Duodenal mucosa (tissue), 2 donors: ENCODE data around the gene RBM4.

Source experiments
- H3K27ac ChIP-seq: one replicate; pipeline ENCODE4 v1.7.0; 2013; ENCODE audit warnings: low read depth, low read length
- H3K27me3 ChIP-seq, 2 donors: one replicate each; pipeline ENCODE4 v1.7.0; 2013; ENCODE audit warnings: low read length in 2 of 2, control low read depth in 1 of 2; ENCODE audit not compliant: insufficient read depth in 2 of 2, control insufficient read depth in 1 of 2
- H3K36me3 ChIP-seq, 2 donors: one replicate each; pipeline ENCODE4 v1.7.0; 2013; ENCODE audit warnings: low read length in 2 of 2, control low read depth in 1 of 2; ENCODE audit not compliant: insufficient read depth in 2 of 2, control insufficient read depth in 1 of 2
- H3K4me1 ChIP-seq, 2 donors: one replicate each; pipeline ENCODE4 v1.7.0; 2013; ENCODE audit warnings: low read length in 2 of 2, control low read depth in 1 of 2; ENCODE audit not compliant: insufficient read depth in 2 of 2, control insufficient read depth in 1 of 2
- H3K4me3 ChIP-seq, 2 donors: one replicate each; pipeline ENCODE4 v1.7.0; 2013; ENCODE audit warnings: low read length in 2 of 2, low read depth in 1 of 2
- H3K9ac ChIP-seq, 2 donors: one replicate each; pipeline ENCODE4 v1.7.0; 2013; ENCODE audit warnings: low read length in 2 of 2, low read depth in 1 of 2
- H3K9me3 ChIP-seq, 2 donors: one replicate each; pipeline ENCODE4 v1.7.0; 2013; ENCODE audit warnings: low read length in 2 of 2, control low read depth in 1 of 2; ENCODE audit not compliant: control insufficient read depth in 1 of 2

RBM4 gene

GRCh38 chr11:66676931-66677598 lies 38.6 kb downstream of the RBM4 start:
- Histone ChIP-seq H3K9ac (peak overlapping the region; percentile 85 to 90), H3K9me3 (no peaks in the 10 kb centered on the region), H3K36me3 (no peaks in the 10 kb centered on the region), H3K4me1 (peaks cover 19 to 30% of the 10 kb centered on the region in 2 donors), H3K27me3 (no peaks in the 10 kb centered on the region), H3K27ac (peak overlapping the region; percentile 96), H3K4me3 (peak overlapping the region; percentile 84 to 95)

- no peaks in the 10 kb centered on the region for H3K9me3 ChIP-seq
- H3K4me1 ChIP-seq: peaks cover 19 to 30% of the 10 kb centered on the region in 2 donors
- H3K27me3 ChIP-seq: no peaks in the 10 kb centered on the region
- H3K36me3 ChIP-seq: no peaks in the 10 kb centered on the region
- peak within 1 kb of the TSS; percentile 84 to 95 for H3K4me3 ChIP-seq
- peak within 1 kb of the TSS; percentile 85 to 90 for H3K9ac ChIP-seq
- peak within 1 kb of the TSS; percentile 96 for H3K27ac ChIP-seq
These were observed 39.3 kb downstream of the RBM4 start, which contains the start of gene RBM4B for GRCh38 chr11:66677599-66678375. RBM4B (minus strand) TSS chr11:66677887; CDS start chr11:66677079, 808 bp downstream.

GRCh38 chr11:66680966-66681645 lies 42.6 kb downstream of the RBM4 start:
- Histone ChIP-seq H3K9me3 (no peaks in the 10 kb centered on the region), H3K27me3 (no peaks in the 10 kb centered on the region), H3K27ac (no peak overlapping the region), H3K4me1 (peaks cover 6 to 15% of the 10 kb centered on the region in 2 donors), H3K36me3 (no peaks in the 10 kb centered on the region), H3K9ac (no peak overlapping the region), H3K4me3 (no peak overlapping the region)

GRCh38 chr11:66683877-66684276 lies 45.4 kb downstream of the RBM4 start:
- no peak overlapping the region for H3K9ac ChIP-seq
- no peaks in the 10 kb centered on the region for H3K27me3 ChIP-seq
- H3K36me3 ChIP-seq: no peaks in the 10 kb centered on the region
- H3K27ac ChIP-seq: no peak overlapping the region
- no peaks in the 10 kb centered on the region for H3K4me1 ChIP-seq
- no peaks in the 10 kb centered on the region for H3K9me3 ChIP-seq
- no peak overlapping the region for H3K4me3 ChIP-seq

GRCh38 chr11:66684635-66685034 lies 46.1 kb downstream of the RBM4 start:
- H3K27me3 ChIP-seq: no peaks in the 10 kb centered on the region
- no peak overlapping the region for H3K27ac ChIP-seq
- H3K36me3 ChIP-seq: no peaks in the 10 kb centered on the region
- H3K9me3 ChIP-seq: no peaks in the 10 kb centered on the region
- H3K9ac ChIP-seq: no peak overlapping the region
- H3K4me3 ChIP-seq: no peak overlapping the region
- no peaks in the 10 kb centered on the region for H3K4me1 ChIP-seq

DNA sequence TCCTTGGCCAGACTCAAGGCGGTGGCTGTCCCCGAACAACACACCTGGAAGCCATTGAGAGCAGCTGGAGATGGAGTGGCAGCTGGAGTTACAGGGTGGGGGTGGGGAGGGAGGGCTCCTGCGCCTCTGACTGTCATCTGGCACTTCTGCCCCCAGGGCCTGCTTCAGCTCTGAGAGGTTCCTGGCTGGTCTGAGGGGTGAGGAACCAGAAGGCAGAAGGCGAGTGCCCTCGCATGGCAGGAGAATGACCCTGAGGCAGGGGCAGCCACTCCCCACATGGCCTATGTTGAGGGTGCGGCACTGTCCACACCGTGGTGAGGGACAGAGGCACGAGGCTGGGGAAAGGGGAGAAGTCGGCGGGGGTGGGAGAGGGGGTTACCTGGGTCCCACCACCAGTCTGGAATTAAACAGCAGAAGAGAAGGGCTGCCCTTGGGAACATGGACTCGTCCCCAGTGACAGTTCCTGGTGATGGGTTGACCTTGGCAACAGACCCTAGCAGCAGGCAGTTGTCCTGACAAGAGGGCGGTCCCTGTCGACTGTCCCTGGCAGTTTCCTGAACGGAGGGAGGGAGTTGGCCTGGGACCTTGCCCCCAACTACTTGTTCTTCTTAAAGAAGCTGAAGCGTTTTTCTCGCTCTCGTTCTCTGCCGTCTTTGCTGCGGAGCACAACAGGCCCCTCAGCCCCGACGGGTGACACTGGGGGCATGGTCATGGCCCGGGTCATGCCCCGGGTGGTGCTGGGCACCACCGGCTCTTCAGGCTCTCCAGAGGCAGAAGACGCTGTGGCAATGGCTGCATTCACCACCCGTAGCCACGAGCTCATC lies 47.0 kb downstream of the RBM4 start:
- no peaks in the 10 kb centered on the region for H3K9me3 ChIP-seq
- no peak overlapping the region for H3K9ac ChIP-seq
- H3K4me3 ChIP-seq: no peak overlapping the region
- H3K27me3 ChIP-seq: no peaks in the 10 kb centered on the region
- H3K36me3 ChIP-seq: no peaks in the 10 kb centered on the region
- H3K27ac ChIP-seq: no peak overlapping the region
- no peaks in the 10 kb centered on the region for H3K4me1 ChIP-seq

DNA sequence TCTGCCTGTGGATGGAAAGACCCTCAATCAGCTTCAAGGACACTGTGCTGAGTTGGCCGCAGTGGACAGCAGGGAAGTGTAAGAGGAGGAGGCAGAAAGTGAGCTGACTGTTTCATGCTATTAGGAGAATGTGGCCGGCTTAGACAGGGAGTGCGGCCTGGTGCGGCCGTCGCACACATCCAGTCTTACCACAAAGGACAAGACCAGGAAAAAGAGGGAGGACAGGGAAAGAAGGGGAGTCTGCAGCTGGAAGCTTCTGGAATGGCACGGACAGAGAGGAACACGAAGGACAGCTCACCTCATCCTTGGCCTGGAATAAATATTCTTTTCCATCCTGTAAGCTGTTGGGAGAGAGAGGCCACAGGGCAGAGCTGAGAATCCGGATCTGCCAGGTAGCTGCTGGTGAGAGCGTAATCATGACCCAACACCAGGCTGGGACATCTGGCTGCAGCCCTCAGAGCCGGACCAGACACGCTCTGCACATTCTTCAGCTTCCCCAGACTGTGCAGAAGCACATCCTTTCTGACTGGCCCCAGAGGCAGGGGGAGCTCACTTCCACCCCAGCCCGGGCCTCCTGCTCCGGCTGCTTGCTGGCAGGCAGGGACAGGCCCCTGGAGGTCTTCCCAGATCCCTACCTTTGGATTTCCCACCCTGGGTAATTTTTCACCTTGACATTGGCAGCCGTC lies 47.7 kb downstream of the RBM4 start:
- Histone ChIP-seq H3K36me3 (no peaks in the 10 kb centered on the region), H3K9me3 (no peaks in the 10 kb centered on the region)

DNA sequence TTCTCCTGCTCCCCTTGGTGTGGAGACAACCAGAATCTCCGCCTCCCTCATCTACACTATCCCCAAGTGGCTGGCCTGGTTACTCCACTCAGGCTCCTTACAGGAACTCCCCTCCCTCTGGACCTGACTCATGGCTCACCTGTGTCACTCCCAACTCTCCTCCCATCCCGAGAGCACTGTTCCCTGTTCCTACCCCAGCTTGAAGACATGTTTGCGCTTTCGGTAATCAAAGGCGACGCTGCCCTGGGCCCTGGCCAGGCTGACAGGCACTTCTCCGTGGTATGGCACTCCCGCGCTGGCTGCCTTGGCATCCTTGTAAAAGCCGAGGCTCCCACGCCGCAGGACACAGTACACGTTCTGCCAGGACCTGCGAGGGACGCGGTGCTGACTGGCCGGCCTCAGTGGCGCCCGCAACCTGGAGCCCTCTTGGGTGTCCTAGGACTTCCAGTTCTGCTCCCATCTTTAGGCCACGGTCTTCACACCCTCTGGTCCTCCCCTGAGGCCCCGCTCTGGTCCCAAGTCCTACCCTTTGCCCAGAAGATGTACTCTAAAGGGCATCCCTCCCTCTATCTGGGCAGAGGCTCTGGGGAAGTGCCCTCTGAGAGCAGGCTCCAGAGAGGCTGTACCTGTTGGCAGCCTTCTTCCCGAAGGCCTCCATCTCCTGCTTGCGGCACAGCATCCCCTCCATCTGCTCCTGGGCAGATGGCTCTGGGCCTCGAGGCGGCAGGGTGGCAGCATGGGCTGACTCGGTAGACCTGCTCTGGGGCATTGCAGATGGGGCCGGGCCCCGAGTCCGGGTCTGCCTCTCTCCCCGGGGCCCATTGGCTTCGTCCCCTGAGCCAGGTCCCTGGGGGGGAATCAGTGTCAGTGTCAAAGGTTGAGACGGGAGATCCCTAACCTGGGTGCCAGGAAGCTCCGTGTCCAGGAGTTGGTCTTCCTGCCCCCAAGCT lies 48.6 kb downstream of the RBM4 start:
- H3K4me3 ChIP-seq: no peak overlapping the region
- H3K27me3 ChIP-seq: no peaks in the 10 kb centered on the region
- H3K27ac ChIP-seq: no peak overlapping the region
- no peaks in the 10 kb centered on the region for H3K4me1 ChIP-seq
- H3K9ac ChIP-seq: no peak overlapping the region
- no peaks in the 10 kb centered on the region for H3K9me3 ChIP-seq
- H3K36me3 ChIP-seq: no peaks in the 10 kb centered on the region

More for the DNA sequence above, 47.7 kb downstream of the RBM4 start:
- Histone ChIP-seq H3K27ac (no peak overlapping the region), H3K4me3 (no peak overlapping the region), H3K4me1 (no peaks in the 10 kb centered on the region), H3K27me3 (no peaks in the 10 kb centered on the region), H3K9ac (no peak overlapping the region)
